HG02840 (cell line): Measurements from ENCODE around the gene SURF4.
"Not testable (repeated sequence)": the region's sequence is repeated elsewhere in the genome, so short reads cannot be mapped to it uniquely, and the experiment has no call there.

Experiments used
- ATAC-seq: cut with Tn5 transposase; IDR thresholded peaks from one replicate; pipeline ENCODE4 v1.9.1; 2021; ENCODE audit warnings: mild to moderate bottlenecking, moderate library complexity, moderate number of reproducible peaks; ENCODE audit not compliant: unreplicated experiment, low FRiP score

SURF4 gene

DNA sequence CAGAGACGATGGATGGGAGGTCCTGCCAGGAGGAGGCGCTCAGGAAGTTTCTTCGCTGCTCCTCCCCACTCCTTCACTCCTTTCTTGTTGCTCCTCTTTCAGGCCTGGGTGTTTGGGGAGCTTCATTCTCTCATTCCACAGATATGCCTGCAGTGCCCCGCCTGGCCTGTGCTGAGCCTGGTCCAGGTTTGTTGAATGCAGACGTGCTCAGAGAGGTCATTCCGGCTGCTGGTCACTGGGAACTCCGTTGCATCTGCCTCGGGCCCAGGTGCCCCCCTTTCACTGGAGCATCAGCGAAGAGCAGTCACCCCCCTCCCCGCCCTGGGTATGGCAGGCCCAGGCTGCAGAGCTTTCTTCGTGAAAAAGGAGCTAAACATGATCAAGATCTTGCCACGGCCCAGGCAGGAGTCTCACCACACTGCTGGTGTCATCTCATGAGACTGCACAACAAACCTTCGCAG lies 55.4 kb downstream of the SURF4 start:
- ATAC-seq: no peak

DNA sequence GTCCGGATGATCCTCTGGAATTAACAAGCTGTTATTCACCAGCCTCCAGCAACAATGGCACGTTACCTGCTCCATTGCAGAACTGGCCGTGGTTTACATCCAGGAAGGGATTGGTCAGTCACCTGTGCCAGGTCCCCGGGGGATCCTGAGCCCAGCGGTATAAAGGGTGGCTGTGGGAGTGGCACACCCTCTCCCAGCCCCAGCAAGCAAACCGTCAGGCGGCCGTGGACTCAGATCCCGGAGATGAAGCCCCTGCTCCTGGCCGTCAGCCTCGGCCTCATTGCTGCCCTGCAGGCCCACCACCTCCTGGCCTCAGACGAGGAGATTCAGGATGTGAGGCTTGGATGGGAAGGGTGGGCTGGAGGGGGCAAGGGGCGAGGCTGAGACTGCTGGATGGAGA lies 58.3 kb downstream of the SURF4 start:
- not testable (repeated sequence) for ATAC-seq

- ATAC-seq: no peak
Measured at GRCh38 chr9:133315997-133316396, 59.9 kb downstream of the SURF4 start.
